GM04504 (cell line): ENCODE data around the gene ZNF282.
A peak's percentile ranks its signal among the peaks of the same experiment; 100 is the strongest.
"Not testable (repeated sequence)": the region's sequence is repeated elsewhere in the genome, so short reads cannot be mapped to it uniquely, and the experiment has no call there.

ENCODE experiments used
- DNase-seq: peaks from one replicate; pipeline ENCODE4 v3.0.0-alpha.2; 2012; ENCODE audit warnings: low read depth

Gene ZNF282

GRCh38 chr7:149224352-149224751 is 29.0 kb downstream of the ZNF282 start:
- no peak for DNase-seq

- DNase-seq: no peak
These were observed 29.8 kb downstream of the ZNF282 start for GRCh38 chr7:149225106-149225505.

- no peak for DNase-seq
These were observed 30.3 kb downstream of the ZNF282 start for GRCh38 chr7:149225656-149226055.

- not testable (repeated sequence) for DNase-seq
These were observed 31.0 kb downstream of the ZNF282 start for GRCh38 chr7:149226366-149226765.

GRCh38 chr7:149226840-149227494 is 31.6 kb downstream of the ZNF282 start:
- no peak for DNase-seq

- DNase-seq: no peak
These were observed 33.6 kb downstream of the ZNF282 start for GRCh38 chr7:149228831-149229471.

- no peak for DNase-seq
These were observed 34.2 kb downstream of the ZNF282 start for GRCh38 chr7:149229526-149229925.

- DNase-seq: no peak
These were observed 37.0 kb downstream of the ZNF282 start for GRCh38 chr7:149232362-149232761.

GRCh38 chr7:149233655-149234204 is 38.4 kb downstream of the ZNF282 start:
- DNase-seq: peak; percentile 70

- no peak for DNase-seq
These were observed 42.2 kb downstream of the ZNF282 start for GRCh38 chr7:149237502-149237901.

GRCh38 chr7:149238051-149238450 is 42.7 kb downstream of the ZNF282 start:
- no peak for DNase-seq

- peak; percentile 67 for DNase-seq
These were observed 44.2 kb downstream of the ZNF282 start, which contains the start of gene ZNF212 for GRCh38 chr7:149239345-149240143. Gene ZNF212 (plus strand): TSS chr7:149239651. CDS start chr7:149239779, 128 bp downstream.

GRCh38 chr7:149240637-149241036 is 45.3 kb downstream of the ZNF282 start:
- DNase-seq: no peak

GRCh38 chr7:149241696-149242095 is 46.4 kb downstream of the ZNF282 start:
- DNase-seq: no peak

GRCh38 chr7:149245244-149245643 is 49.9 kb downstream of the ZNF282 start:
- no peak for DNase-seq

GRCh38 chr7:149245744-149246143 is 50.4 kb downstream of the ZNF282 start:
- no peak for DNase-seq

GRCh38 chr7:149248777-149249176 is 53.4 kb downstream of the ZNF282 start:
- no peak for DNase-seq

- not testable (repeated sequence) for DNase-seq
These were observed 54.8 kb downstream of the ZNF282 start for GRCh38 chr7:149250151-149250550.

GRCh38 chr7:149251518-149251917 is 56.2 kb downstream of the ZNF282 start:
- DNase-seq: not testable (repeated sequence)

GRCh38 chr7:149252378-149252777 is 57.0 kb downstream of the ZNF282 start:
- DNase-seq: no peak

- no peak for DNase-seq
These were observed 58.3 kb downstream of the ZNF282 start for GRCh38 chr7:149253665-149254064.

GRCh38 chr7:149254181-149254858 is 59.0 kb downstream of the ZNF282 start:
- DNase-seq: no peak
